Mucosa of rectum (tissue), 2 donors: Measurements from ENCODE around the gene CNIH4.
"Not testable (repeated sequence)": the region's sequence is repeated elsewhere in the genome, so short reads cannot be mapped to it uniquely, and the experiment has no call there.

Experiments used
- H3K27ac ChIP-seq, 2 donors: one replicate each; pipeline ENCODE4 v1.7.0; 2013; ENCODE audit warnings: inconsistent platforms in 2 of 2, low read depth in 2 of 2, low read length in 2 of 2
- H3K27me3 ChIP-seq, 2 donors: one replicate each; pipeline ENCODE4 v1.7.0; 2013; ENCODE audit warnings: low read length in 2 of 2; ENCODE audit not compliant: control insufficient read depth in 2 of 2, insufficient read depth in 2 of 2
- H3K36me3 ChIP-seq, 2 donors: one replicate each; pipeline ENCODE4 v1.7.0; 2013; ENCODE audit warnings: low read length in 2 of 2; ENCODE audit not compliant: control insufficient read depth in 2 of 2, insufficient read depth in 2 of 2
- H3K4me1 ChIP-seq, 2 donors: one replicate each; pipeline ENCODE4 v1.7.0; 2013; ENCODE audit warnings: low read length in 2 of 2, mild to moderate bottlenecking in 1 of 2; ENCODE audit not compliant: control insufficient read depth in 2 of 2, insufficient read depth in 2 of 2
- H3K4me3 ChIP-seq, 2 donors: one replicate each; pipeline ENCODE4 v1.7.0; 2013; ENCODE audit warnings: low read length in 2 of 2
- H3K9ac ChIP-seq, 2 donors: one replicate each; pipeline ENCODE4 v1.7.0; 2013; ENCODE audit warnings: low read length in 2 of 2, low read depth in 1 of 2, mild to moderate bottlenecking in 1 of 2
- H3K9me3 ChIP-seq, 2 donors: one replicate each; pipeline ENCODE4 v1.7.0; 2013; ENCODE audit warnings: low read length in 2 of 2; ENCODE audit not compliant: control insufficient read depth in 2 of 2
- donor health status: healthy.
- donor health status: Normal muscosa, but diverticular disease.

The CNIH4 gene

DNA sequence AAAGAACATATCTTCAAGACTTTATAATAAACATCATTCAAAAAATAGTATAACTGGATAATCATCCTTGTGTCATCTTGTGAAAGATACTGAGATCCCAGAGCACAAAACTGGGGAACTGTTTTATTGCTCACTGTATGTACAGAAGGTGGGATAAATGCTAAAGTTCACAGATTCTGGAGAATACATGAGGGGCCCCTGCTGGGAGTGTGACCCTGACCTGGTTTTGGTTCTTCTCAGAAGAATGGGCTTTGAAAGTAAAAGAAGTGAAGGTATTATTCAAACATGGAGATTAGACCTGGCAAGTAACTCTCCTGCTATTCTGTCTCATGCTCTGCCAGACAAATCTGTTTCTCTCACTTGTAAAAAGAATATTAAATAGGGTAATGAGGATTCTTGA lies 63.4 kb downstream of the CNIH4 start:
- H3K27ac ChIP-seq = no peak overlapping the region
- no peak overlapping the region for H3K9ac ChIP-seq
- H3K27me3 ChIP-seq = no peaks in the 10 kb centered on the region
- H3K4me1 ChIP-seq = no peaks in the 10 kb centered on the region
- H3K4me3 ChIP-seq = no peak overlapping the region
- peaks cover 71 to 88% of the 10 kb centered on the region in 2 donors for H3K36me3 ChIP-seq
- H3K9me3 ChIP-seq = no peaks in the 10 kb centered on the region

GRCh38 chr1:224425279-224425884 lies 68.7 kb downstream of the CNIH4 start:
- H3K4me1 ChIP-seq = peaks cover 2 to 5% of the 10 kb centered on the region in 2 donors
- peaks cover 43 to 49% of the 10 kb centered on the region in 2 donors for H3K36me3 ChIP-seq

DNA sequence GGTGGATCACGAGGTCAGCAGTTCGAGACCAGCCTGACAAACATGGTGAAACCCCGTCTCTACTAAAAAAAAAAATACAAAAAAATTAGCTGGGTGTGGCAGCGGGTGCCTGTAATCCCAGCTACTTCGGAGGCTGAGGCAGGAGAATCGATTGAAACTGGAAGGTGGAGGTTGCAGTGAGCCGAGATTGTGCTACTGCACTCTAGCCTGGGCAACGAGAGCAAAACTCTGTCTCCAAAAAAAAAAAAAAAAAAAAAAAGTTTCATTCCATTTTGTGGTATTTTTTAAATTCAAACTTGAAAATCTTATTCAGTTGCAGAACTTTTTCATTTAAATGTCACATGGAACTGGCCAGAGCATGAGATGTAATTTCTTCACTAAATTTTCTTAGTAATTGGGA lies 70.2 kb downstream of the CNIH4 start:
- Histone ChIP-seq H3K4me1 (peaks cover 6 to 17% of the 10 kb centered on the region in 2 donors), H3K36me3 (peaks cover 32 to 40% of the 10 kb centered on the region in 2 donors)
- not testable (repeated sequence) for H3K4me3 ChIP-seq, H3K9me3 ChIP-seq, H3K9ac ChIP-seq, H3K27ac ChIP-seq, H3K27me3 ChIP-seq

More at GRCh38 chr1:224425279-224425884, 68.7 kb downstream of the CNIH4 start:
- no peak overlapping the region for H3K27ac ChIP-seq
- no peak overlapping the region for H3K4me3 ChIP-seq
- no peaks in the 10 kb centered on the region for H3K9me3 ChIP-seq
- H3K27me3 ChIP-seq = no peaks in the 10 kb centered on the region
- no peak overlapping the region for H3K9ac ChIP-seq

- H3K27me3 ChIP-seq = no peaks in the 10 kb centered on the region
- peaks cover 28 to 35% of the 10 kb centered on the region in 2 donors for H3K36me3 ChIP-seq
- peaks cover 10 to 21% of the 10 kb centered on the region in 2 donors for H3K4me1 ChIP-seq
- H3K9ac ChIP-seq = no peak overlapping the region
- H3K4me3 ChIP-seq = no peak overlapping the region
- no peak overlapping the region for H3K27ac ChIP-seq
- no peaks in the 10 kb centered on the region for H3K9me3 ChIP-seq
These were observed 70.7 kb downstream of the CNIH4 start for GRCh38 chr1:224427346-224427745.

- H3K36me3 ChIP-seq = peaks cover 21 to 23% of the 10 kb centered on the region in 2 donors
- H3K27ac ChIP-seq, H3K9me3 ChIP-seq, H3K4me3 ChIP-seq, H3K27me3 ChIP-seq, H3K9ac ChIP-seq: not testable (repeated sequence)
- H3K4me1 ChIP-seq = peaks cover 12 to 28% of the 10 kb centered on the region in 2 donors
These were observed 72.0 kb downstream of the CNIH4 start for GRCh38 chr1:224428713-224429112.
